MM.1S (cell line): ENCODE results near the gene RAD23A.
"Not testable (repeated sequence)": the region's sequence is repeated elsewhere in the genome, so short reads cannot be mapped to it uniquely, and the experiment has no call there.

Source experiments
- DNase-seq: peaks from one replicate; pipeline ENCODE4 v3.0.0-alpha.2; 2015
- H2AFZ ChIP-seq: fragments of 300-600 bp; sonication (generic); 2 replicates; pipeline ENCODE4 v1.6.0; 2016; ENCODE audit warnings: antibody characterized with exemption, low read length
- H3F3A ChIP-seq: fragments of 300-600 bp; sonication (generic); 2 replicates; pipeline ENCODE4 v1.6.1; 2016; ENCODE audit warnings: mild to moderate bottlenecking, antibody characterized with exemption, low read length, moderate library complexity, mixed read lengths; ENCODE audit not compliant: insufficient read depth
- H3K27ac ChIP-seq: fragments of 300-600 bp; sonication (generic); 2 replicates; pipeline ENCODE4 v1.5.1; 2016; ENCODE audit warnings: mild to moderate bottlenecking, low read length
- H3K27me3 ChIP-seq: fragments of 300-600 bp; sonication (generic); replicated peaks from 2 replicates; pipeline ENCODE4 v1.6.0; 2016; ENCODE audit warnings: low read length; ENCODE audit not compliant: insufficient read depth
- H3K36me3 ChIP-seq: fragments of 300-600 bp; sonication (generic); replicated peaks from 2 replicates; pipeline ENCODE4 v1.6.1; 2016; ENCODE audit warnings: mild to moderate bottlenecking, low read length, mixed read lengths; ENCODE audit not compliant: insufficient read depth
- H3K4me1 ChIP-seq: fragments of 300-600 bp; sonication (generic); 2 replicates; pipeline ENCODE4 v1.6.1; 2016; ENCODE audit warnings: low read length, mixed read lengths
- H3K4me2 ChIP-seq: fragments of 300-600 bp; sonication (generic); 2 replicates; pipeline ENCODE4 v1.6.0; 2016; ENCODE audit warnings: low read depth, low read length
- H3K4me3 ChIP-seq: fragments of 300-600 bp; sonication (generic); 2 replicates; pipeline ENCODE4 v1.5.1; 2016; ENCODE audit warnings: low read length, mixed read lengths
- H3K79me2 ChIP-seq: fragments of 300-600 bp; sonication (generic); 2 replicates; pipeline ENCODE4 v1.6.1; 2016; ENCODE audit warnings: mixed run types, low read length, mixed read lengths
- H3K9ac ChIP-seq: fragments of 300-600 bp; sonication (generic); 2 replicates; pipeline ENCODE4 v1.6.1; 2016; ENCODE audit warnings: low read length, mixed read lengths
- H3K9me2 ChIP-seq: fragments of 300-600 bp; sonication (generic); replicated peaks from 2 replicates; pipeline ENCODE4 v1.6.1; 2016; ENCODE audit warnings: mild to moderate bottlenecking, low read length, mixed read lengths; ENCODE audit not compliant: insufficient read depth
- H3K9me3 ChIP-seq: fragments of 300-600 bp; sonication (generic); replicated peaks from 2 replicates; pipeline ENCODE4 v1.6.1; 2016; ENCODE audit warnings: mild to moderate bottlenecking, low read length, mixed read lengths; ENCODE audit not compliant: insufficient read depth
- H4K20me1 ChIP-seq: fragments of 300-600 bp; sonication (generic); 2 replicates; pipeline ENCODE4 v1.6.1; 2016; ENCODE audit warnings: mild to moderate bottlenecking, low read length, moderate library complexity, mixed read lengths; ENCODE audit not compliant: insufficient read depth
- EZH2 ChIP-seq: fragments of 300-600 bp; sonication (generic); optimal IDR thresholded peaks from 2 replicates; pipeline ENCODE3; 2017; ENCODE audit warnings: low read depth, mild to moderate bottlenecking, antibody characterized with exemption, low read length, mixed read lengths
- EZH2phosphoT487 ChIP-seq: fragments of 300-600 bp; sonication (generic); IDR thresholded peaks from 2 replicates; pipeline ENCODE4 v1.6.1; 2018; ENCODE audit warnings: antibody characterized with exemption, low read length
- TF ChIP-seq, protein P1 (sequence below): fragments of 300-600 bp; sonication (generic); IDR thresholded peaks from 2 replicates; pipeline ENCODE4 v1.5.1; 2016; ENCODE audit warnings: antibody characterized with exemption, low read length, mixed read lengths

The RAD23A gene

DNA sequence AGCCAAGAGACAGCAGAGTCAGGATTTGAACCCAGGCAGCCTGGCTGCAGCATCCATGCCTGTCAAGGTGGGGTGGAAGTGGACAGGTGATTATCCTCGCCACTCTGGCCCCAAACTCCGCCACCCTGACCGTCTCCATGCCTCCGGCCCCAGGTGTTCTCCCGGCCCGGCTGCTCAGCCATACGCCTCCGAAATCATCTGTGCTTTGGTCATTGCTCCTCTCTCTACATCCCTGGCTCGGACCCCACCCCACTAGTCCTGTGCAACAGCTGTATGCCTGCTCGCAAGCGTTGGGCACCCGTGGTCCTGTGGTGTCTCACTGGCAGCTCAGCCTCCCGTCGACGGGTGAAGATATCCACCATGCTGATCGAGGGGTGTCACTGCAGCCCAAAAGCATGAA is 27.6 kb downstream of the RAD23A start:
- Histone ChIP-seq H3K4me1 (peaks cover 5% of the 10 kb centered on the region), H3K9me3 (no peaks in the 10 kb centered on the region), H2AFZ (no peak overlapping the region), H3K4me2 (no peak overlapping the region), H3K79me2 (no peaks in the 10 kb centered on the region), H3K9ac (no peak overlapping the region), H3K4me3 (no peak overlapping the region), H4K20me1 (no peaks in the 10 kb centered on the region), H3K27ac (no peak overlapping the region), H3F3A (no peaks in the 10 kb centered on the region), H3K27me3 (peaks cover 31% of the 10 kb centered on the region), H3K36me3 (no peaks in the 10 kb centered on the region), H3K9me2 (no peaks in the 10 kb centered on the region)
- no peak for DNase-seq
- TF ChIP-seq, protein P1, sequence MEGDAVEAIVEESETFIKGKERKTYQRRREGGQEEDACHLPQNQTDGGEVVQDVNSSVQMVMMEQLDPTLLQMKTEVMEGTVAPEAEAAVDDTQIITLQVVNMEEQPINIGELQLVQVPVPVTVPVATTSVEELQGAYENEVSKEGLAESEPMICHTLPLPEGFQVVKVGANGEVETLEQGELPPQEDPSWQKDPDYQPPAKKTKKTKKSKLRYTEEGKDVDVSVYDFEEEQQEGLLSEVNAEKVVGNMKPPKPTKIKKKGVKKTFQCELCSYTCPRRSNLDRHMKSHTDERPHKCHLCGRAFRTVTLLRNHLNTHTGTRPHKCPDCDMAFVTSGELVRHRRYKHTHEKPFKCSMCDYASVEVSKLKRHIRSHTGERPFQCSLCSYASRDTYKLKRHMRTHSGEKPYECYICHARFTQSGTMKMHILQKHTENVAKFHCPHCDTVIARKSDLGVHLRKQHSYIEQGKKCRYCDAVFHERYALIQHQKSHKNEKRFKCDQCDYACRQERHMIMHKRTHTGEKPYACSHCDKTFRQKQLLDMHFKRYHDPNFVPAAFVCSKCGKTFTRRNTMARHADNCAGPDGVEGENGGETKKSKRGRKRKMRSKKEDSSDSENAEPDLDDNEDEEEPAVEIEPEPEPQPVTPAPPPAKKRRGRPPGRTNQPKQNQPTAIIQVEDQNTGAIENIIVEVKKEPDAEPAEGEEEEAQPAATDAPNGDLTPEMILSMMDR = no peak
- TF ChIP-seq EZH2phosphoT487 (no peak), EZH2 (no peak)

DNA sequence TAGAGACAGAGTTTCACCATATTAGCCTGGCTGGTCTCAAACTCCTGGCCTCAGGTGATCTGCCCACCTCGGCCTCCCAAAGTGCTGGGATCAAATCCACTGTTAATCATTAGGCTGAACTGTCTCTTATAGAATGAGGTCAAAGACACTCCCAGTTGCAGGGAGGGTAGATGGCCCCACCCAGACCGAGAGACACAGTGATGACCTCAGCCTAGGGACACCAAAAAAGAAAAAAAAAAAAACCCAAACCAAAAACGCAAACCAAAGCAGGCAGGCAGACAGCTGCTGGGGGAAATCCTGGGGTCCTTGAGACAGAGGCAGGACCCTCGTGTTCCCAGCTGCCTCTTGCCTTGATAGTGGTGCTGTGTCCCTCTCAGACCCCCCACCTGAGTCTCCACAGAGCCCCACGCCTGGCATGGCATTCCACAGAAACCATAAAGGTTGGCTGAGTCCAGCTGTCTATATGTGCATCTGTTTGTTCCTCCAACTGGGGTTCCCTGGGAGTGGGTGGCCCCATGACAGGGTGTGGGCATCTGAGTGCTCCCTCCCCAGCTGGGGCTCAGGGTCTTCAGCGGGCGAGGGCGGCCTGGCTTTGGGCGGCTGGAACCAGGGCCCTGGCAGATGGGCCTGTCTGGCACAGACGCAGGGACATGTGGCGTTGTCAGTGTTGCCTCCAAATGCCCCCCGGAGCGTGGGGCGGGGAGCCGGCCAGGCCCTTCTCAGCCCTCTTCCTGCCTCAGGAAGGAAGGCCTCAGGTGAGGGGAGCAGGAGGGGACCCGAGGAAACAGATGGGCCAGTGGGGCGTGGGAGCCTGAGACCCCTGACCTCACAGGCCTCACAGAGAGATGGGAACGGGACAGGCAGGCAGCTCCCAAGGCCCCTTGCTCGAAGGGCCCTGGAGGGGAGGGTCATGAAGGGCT is 28.9 kb downstream of the RAD23A start:
- Histone ChIP-seq H3K9me3 (no peaks in the 10 kb centered on the region), H3K27ac (no peak overlapping the region), H3K36me3 (no peaks in the 10 kb centered on the region), H3K9ac (no peak overlapping the region), H3K27me3 (peaks cover 34% of the 10 kb centered on the region), H3K4me3 (no peak overlapping the region), H3K9me2 (no peaks in the 10 kb centered on the region), H4K20me1 (no peaks in the 10 kb centered on the region), H3K79me2 (no peaks in the 10 kb centered on the region), H3F3A (no peaks in the 10 kb centered on the region), H2AFZ (no peak overlapping the region), H3K4me1 (peaks cover 5% of the 10 kb centered on the region), H3K4me2 (no peak overlapping the region)
- TF ChIP-seq, protein P1 = no peak
- TF ChIP-seq EZH2 (no peak), EZH2phosphoT487 (no peak)
- DNase-seq = no peak

DNA sequence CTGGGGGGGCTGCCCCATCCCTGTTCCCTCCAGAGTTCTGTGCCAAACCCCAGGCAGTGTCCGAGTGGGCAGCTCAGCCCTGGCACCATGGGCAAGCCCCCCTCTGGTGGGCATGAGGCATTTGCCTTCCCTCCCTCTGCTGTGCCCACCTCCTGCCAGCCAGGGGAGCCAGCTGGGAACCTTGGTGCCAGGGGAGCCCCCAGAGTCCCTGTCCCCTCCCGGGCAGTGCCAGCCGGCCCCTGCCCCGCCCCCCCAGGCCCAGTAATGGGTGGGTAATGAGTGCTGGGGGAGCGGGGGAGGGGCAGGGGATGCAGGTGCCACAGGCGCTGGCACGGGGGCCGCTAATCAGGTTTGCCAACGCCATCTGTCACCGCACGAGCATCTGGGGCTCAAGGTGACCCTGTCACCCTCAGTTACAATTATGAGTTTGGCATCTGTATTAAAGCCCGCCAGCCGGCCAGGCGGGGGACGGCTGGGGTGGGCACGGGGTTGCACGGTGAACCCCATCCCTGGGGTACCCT is 29.6 kb downstream of the RAD23A start:
- Histone ChIP-seq H3K9ac (no peak overlapping the region), H3K9me3 (no peaks in the 10 kb centered on the region), H2AFZ (no peak overlapping the region), H3F3A (no peaks in the 10 kb centered on the region), H4K20me1 (no peaks in the 10 kb centered on the region), H3K27ac (no peak overlapping the region), H3K4me1 (peaks cover 5% of the 10 kb centered on the region), H3K36me3 (no peaks in the 10 kb centered on the region), H3K9me2 (no peaks in the 10 kb centered on the region), H3K4me3 (no peak overlapping the region), H3K4me2 (no peak overlapping the region), H3K79me2 (no peaks in the 10 kb centered on the region), H3K27me3 (peaks cover 41% of the 10 kb centered on the region)
- DNase-seq = no peak
- TF ChIP-seq EZH2 (no peak), EZH2phosphoT487 (no peak)
- TF ChIP-seq, protein P1 = no peak

DNA sequence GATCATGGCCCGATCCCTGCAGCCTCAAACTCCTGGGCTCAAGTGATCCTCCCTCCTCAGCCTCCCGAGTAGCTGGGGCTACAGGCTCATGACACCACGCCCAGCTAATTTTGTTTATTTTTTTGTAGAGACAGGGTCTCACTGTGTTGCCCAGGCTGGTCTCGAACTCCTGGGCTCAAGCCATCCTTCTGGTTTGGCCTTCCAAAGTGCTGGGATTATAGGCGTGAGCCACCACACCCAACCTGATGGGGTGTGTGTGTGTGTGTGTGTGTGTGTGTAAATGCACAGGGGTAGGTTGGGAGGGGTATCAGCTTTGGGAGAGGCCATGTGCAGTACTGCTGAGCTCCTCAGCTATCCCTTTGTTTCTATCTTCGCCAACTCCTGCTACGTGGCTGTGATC is 30.4 kb downstream of the RAD23A start:
- DNase-seq, H3K4me1 ChIP-seq: not testable (repeated sequence)

More for the DNA sequence above, 30.4 kb downstream of the RAD23A start:
- not testable (repeated sequence) for H3K9ac ChIP-seq, H4K20me1 ChIP-seq, H3F3A ChIP-seq, H2AFZ ChIP-seq, H3K9me2 ChIP-seq, H3K9me3 ChIP-seq, H3K27ac ChIP-seq, H3K79me2 ChIP-seq, H3K36me3 ChIP-seq, H3K4me3 ChIP-seq, H3K4me2 ChIP-seq
- peaks cover 49% of the 10 kb centered on the region for H3K27me3 ChIP-seq
